Testis (tissue), 3 donors: ENCODE data around the gene MSRB1. TPM values are rescaled to one million over a fixed set of nuclear protein-coding genes. Genes with fewer than 3 reads are reported as not detected.
"Not testable (repeated sequence)": the region's sequence is repeated elsewhere in the genome, so short reads cannot be mapped to it uniquely, and the experiment has no call there.

ENCODE experiments used
- DNase-seq: peaks from one replicate; pipeline ENCODE4 v3.0.0-alpha.2; 2019
- H3K27ac ChIP-seq, 2 donors: fragments of 200-600 bp; sonication (generic); one replicate each; pipeline ENCODE4 v1.5.1; 2019
- H3K27me3 ChIP-seq: fragments of 200-600 bp; sonication (generic); one replicate; pipeline ENCODE4 v1.5.1; 2019
- H3K36me3 ChIP-seq: fragments of 200-600 bp; sonication (generic); one replicate; pipeline ENCODE4 v1.5.1; 2017; ENCODE audit warnings: low read depth; ENCODE audit errors: missing control alignments
- H3K4me1 ChIP-seq: fragments of 200-600 bp; sonication (generic); one replicate; pipeline ENCODE4 v1.5.1; 2019
- H3K4me3 ChIP-seq, 2 donors: fragments of 200-600 bp; sonication (generic); one replicate each; pipeline ENCODE4 v1.5.1; 2017 to 2019
- H3K9me3 ChIP-seq: fragments of 200-600 bp; sonication (generic); one replicate; pipeline ENCODE4 v1.5.1; 2017
- CTCF ChIP-seq, 3 experiments: fragments of 450-650 bp in 2 of 3; fragments of 200-600 bp in 1 of 3; sonication (generic) in 1 of 3; IDR thresholded peaks; one replicate each; pipeline ENCODE4 v1.5.1; 2016 to 2019; ENCODE audit warnings: antibody characterized with exemption in 3 of 3, mild to moderate bottlenecking in 2 of 3, moderate library complexity in 1 of 3
- POLR2A ChIP-seq: fragments of 450-650 bp; IDR thresholded peaks from one replicate; pipeline ENCODE4 v1.6.1; 2017; ENCODE audit warnings: antibody characterized with exemption, mild to moderate bottlenecking, moderate library complexity
- WGBS, 2 donors: methylation state at CpG; one replicate each; pipeline ENCODE4 v1.1.5; 2018; 5-methylcytosine and 5-hydroxymethylcytosine counted together
- intact Hi-C: fragments of 100-400 bp; cut with DNase I; formaldehyde crosslinking; loops from one replicate; pipeline ENCODE4 v1.15.1; 2023; ENCODE audit warnings: low total_unique reads
- polyA plus RNA-seq: library from polyadenylated mRNA; stranded (reverse); fragments of 350-450 nt; fragmentation: Illumina TruSeq; extraction: RNeasy Lipid Tissue Mini Kit (QIAGEN cat#74804); gene quantifications from one replicate; pipeline ENCODE4 v1.2.3, GENCODE V29; 2014; ENCODE audit warnings: low read depth, low replicate concordance; ENCODE audit not compliant: insufficient read depth
- total RNA-seq, 2 donors: library from RNA; depleted of rRNA; stranded (reverse); fragments of >200 nt; gene quantifications; one replicate each; pipeline ENCODE4 v1.2.3, GENCODE V29; 2016

The MSRB1 gene
- total and polyA plus RNA-seq, 3 donors from 2014 or later, result 17.5 to 35.2 (median 19.8) TPM

- H3K36me3 ChIP-seq, result no peaks in the 10 kb centered on the region
- H3K4me1 ChIP-seq, result peaks cover 16% of the 10 kb centered on the region
- H3K27ac ChIP-seq, result no peak overlapping the region
- 90 to 92% methylated on average over 30 of the region's 30 CpGs for WGBS, 2 donors
- H3K27me3 ChIP-seq, result no peaks in the 10 kb centered on the region
- no peak for TF ChIP-seq POLR2A
- TF ChIP-seq CTCF (IDR thresholded peaks at IDR 0.05), result no peak
- no peaks in the 10 kb centered on the region for H3K9me3 ChIP-seq
- no peak overlapping the region for H3K4me3 ChIP-seq
- intact Hi-C loops, result no loop called here
- DNase-seq, result no peak
Observed at GRCh38 chr16:1941162-1942046, 1.6 kb downstream of the MSRB1 start.

- WGBS, 2 donors, result 93 to 94% methylated on average over 22 to 23 of the region's 23 CpGs
- H3K4me3 ChIP-seq, result no peak overlapping the region
- no peaks in the 10 kb centered on the region for H3K36me3 ChIP-seq
- H3K9me3 ChIP-seq, result no peaks in the 10 kb centered on the region
- H3K4me1 ChIP-seq, result peaks cover 16% of the 10 kb centered on the region
- no peaks in the 10 kb centered on the region for H3K27me3 ChIP-seq
- H3K27ac ChIP-seq, result no peak overlapping the region
- DNase-seq, result no peak
- TF ChIP-seq POLR2A, result no peak
- TF ChIP-seq CTCF (IDR thresholded peaks at IDR 0.05), result no peak
- intact Hi-C loops, result no loop called here
Observed at GRCh38 chr16:1940273-1941161, 2.5 kb downstream of the MSRB1 start.

GRCh38 chr16:1939833-1940232 is 3.2 kb downstream of the MSRB1 start:
- H3K4me3 ChIP-seq, DNase-seq, H3K36me3 ChIP-seq, intact Hi-C loops, H3K9me3 ChIP-seq, H3K27ac ChIP-seq, H3K27me3 ChIP-seq: not testable (repeated sequence)
- WGBS, 2 donors, result 96 to 97% methylated on average over 8 of the region's 8 CpGs
- peaks cover 16% of the 10 kb centered on the region for H3K4me1 ChIP-seq

- no peaks in the 10 kb centered on the region for H3K36me3 ChIP-seq
- intact Hi-C loops, result no loop called here
- TF ChIP-seq CTCF (IDR thresholded peaks at IDR 0.05), result no peak
- no peak for TF ChIP-seq POLR2A
- no peak for DNase-seq
- H3K9me3 ChIP-seq, result no peaks in the 10 kb centered on the region
- WGBS, 2 donors, result 92 to 96% methylated on average over 17 of the region's 17 CpGs
- no peak overlapping the region for H3K27ac ChIP-seq
- no peaks in the 10 kb centered on the region for H3K27me3 ChIP-seq
- peaks cover 16% of the 10 kb centered on the region for H3K4me1 ChIP-seq
- H3K4me3 ChIP-seq, result no peak overlapping the region
Observed at GRCh38 chr16:1938910-1939309, 4.1 kb downstream of the MSRB1 start.

- DNase-seq, result no peak
- peaks cover 10% of the 10 kb centered on the region for H3K4me1 ChIP-seq
- no peaks in the 10 kb centered on the region for H3K9me3 ChIP-seq
- H3K27me3 ChIP-seq, result no peaks in the 10 kb centered on the region
- WGBS, 2 donors, result 86 to 95% methylated on average over 7 to 10 of the region's 10 CpGs
- no peak overlapping the region for H3K27ac ChIP-seq
- H3K4me3 ChIP-seq, result no peak overlapping the region
- TF ChIP-seq CTCF (IDR thresholded peaks at IDR 0.05) (no peak), POLR2A (no peak)
- intact Hi-C loops, result no loop called here
- no peaks in the 10 kb centered on the region for H3K36me3 ChIP-seq
Observed at GRCh38 chr16:1938316-1938715, 4.7 kb downstream of the MSRB1 start.
